ENCODE measurements around the gene GALC.

Gene GALC

DNA sequence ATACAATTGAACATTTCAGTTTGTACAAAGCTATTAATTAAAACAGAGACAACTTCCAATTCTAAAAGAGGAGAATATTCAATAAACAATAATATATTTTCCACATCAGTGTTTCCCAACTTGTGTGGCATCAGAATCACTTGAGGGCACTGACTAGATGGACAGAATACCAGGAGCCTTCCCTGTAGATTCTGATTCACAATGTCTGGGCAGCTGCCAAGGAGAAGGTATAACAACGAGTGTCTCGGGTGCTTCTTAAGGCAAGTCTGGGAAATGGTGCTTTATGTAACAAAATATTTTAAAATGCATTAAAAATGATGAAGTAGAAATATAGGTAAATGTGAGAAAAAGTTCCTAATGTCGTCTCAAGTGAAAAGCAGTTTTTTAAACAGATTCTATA, 26.2 kb downstream of the GALC start:
- TF ChIP-seq, protein P1, sequence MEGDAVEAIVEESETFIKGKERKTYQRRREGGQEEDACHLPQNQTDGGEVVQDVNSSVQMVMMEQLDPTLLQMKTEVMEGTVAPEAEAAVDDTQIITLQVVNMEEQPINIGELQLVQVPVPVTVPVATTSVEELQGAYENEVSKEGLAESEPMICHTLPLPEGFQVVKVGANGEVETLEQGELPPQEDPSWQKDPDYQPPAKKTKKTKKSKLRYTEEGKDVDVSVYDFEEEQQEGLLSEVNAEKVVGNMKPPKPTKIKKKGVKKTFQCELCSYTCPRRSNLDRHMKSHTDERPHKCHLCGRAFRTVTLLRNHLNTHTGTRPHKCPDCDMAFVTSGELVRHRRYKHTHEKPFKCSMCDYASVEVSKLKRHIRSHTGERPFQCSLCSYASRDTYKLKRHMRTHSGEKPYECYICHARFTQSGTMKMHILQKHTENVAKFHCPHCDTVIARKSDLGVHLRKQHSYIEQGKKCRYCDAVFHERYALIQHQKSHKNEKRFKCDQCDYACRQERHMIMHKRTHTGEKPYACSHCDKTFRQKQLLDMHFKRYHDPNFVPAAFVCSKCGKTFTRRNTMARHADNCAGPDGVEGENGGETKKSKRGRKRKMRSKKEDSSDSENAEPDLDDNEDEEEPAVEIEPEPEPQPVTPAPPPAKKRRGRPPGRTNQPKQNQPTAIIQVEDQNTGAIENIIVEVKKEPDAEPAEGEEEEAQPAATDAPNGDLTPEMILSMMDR (IDR thresholded peaks at IDR 0.05; ENCODE audit: control insufficient read depth, extremely low read depth, insufficient read depth) = no peak
- no peak overlapping the region for H3K4me3 ChIP-seq (ENCODE audit: low read depth, low read length)
- DNase-seq (ENCODE audit: low read depth) = no peak

DNA sequence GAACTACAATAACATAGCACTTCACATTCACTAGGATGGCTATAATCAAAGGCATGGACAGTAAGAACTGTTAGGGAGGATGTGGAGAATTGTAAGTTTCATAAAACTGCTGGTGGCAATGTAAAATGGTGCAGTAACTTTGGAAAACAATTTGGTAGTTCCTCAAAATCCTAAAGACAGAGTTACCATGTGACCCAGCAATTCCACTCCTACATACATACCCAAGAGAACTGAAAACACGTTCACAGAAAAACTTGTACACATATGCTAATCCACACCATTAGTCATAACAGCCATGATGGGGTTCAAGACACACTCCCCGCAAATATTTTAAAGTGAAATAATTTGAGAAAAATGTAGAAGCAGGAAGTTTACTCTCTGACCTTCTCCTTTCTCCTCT, 31.7 kb downstream of the GALC start:
- no peak for DNase-seq (ENCODE audit: low read depth)
- no peak overlapping the region for H3K4me3 ChIP-seq (ENCODE audit: low read depth, low read length)
- TF ChIP-seq, protein P1 (IDR thresholded peaks at IDR 0.05; ENCODE audit: control insufficient read depth, extremely low read depth, insufficient read depth) = no peak

DNA sequence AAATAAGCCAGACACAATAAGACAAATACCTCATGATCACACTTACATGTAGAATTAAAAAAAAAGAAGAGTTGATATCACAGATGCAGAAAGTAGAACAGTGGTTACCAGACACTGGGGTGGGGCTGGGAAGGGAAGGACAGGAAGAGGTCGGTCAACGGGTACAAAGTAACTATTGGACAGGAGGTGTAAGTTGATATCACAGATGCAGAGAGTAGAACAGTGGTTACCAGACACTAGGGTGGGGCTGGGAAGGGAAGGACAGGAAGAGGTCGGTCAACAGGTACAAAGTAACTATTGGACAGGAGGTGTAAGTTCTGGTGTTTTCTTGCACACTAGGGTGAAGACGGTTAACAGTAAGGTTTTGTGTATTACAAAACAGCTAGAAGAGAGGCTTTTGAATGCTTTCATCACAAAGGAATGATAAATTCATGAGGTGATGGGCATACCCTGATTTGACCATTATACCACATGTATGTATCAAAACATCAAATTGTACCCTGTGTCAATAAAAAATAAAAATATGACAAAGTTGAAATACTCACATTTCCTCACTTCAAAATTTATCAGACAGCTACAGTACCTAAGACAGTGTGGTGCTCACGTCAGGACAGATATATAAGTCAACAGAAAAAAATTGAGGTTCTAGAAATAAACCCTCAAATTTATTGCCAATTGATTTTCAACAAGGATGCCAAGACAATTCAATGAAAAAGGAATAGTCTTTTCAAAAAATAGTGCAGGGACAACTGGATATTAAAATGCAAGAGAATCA, 32.8 kb downstream of the GALC start:
- no peak for DNase-seq (ENCODE audit: low read depth)
- TF ChIP-seq, protein P1 (IDR thresholded peaks at IDR 0.05; ENCODE audit: control insufficient read depth, extremely low read depth, insufficient read depth) = no peak
- H3K4me3 ChIP-seq (ENCODE audit: low read depth, low read length) = no peak overlapping the region

DNA sequence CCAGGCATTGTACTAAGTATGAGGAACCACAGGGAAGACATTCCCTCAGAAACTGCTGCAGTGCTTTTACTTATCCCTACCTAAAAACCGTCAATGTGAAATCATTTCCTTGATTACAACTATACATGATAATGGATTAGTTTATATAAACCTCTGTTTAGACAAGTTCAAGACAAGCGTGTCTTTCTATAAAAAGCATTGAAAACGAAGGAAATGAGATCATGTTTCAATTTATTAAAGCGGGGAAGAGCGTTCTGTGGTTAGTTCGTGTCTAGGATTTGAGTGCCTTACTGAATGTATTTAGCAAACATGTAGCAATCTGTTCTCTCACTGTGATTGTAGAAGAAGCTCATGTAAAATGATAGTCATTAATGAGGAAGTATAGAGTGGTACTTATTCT, 37.5 kb downstream of the GALC start:
- H3K4me3 ChIP-seq (ENCODE audit: low read depth, low read length) = no peak overlapping the region
- TF ChIP-seq, protein P1 (IDR thresholded peaks at IDR 0.05; ENCODE audit: control insufficient read depth, extremely low read depth, insufficient read depth) = no peak
- no peak for DNase-seq (ENCODE audit: low read depth)

DNA sequence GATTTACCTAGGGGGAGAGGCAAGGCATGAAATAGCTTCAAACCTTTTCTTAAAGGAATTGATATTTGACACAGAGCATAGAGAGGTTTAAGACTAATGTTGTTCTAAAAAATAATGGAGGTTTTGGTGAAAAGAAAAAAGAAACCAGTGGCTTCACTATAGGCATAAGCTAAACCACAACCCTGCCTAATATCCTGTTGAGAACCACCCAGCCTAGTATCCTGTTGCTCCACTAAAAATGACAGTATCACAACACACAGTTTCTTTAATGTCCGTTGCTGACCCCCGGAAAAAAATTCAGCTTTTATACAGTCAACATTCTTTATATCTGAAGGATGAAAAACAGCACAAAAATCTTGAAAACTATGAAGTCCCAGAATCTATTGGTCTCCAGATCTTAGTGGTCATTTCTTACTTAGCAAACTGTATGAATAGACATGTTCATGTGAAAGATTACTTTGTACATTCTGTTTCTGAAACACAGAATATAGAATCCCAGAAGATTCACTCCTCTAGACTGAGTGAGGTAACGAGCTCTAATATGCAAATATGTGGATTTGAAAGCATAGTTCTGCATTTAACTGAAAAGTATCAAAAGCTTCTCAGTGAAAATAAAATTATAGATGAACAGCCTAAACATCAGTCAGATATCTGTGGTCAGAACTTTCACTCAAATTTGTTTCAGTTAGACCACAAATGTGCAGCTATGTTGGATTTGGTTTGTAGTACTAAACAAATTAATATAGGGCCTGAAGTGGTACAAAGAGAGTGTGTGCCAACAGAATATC, 40.5 kb downstream of the GALC start:
- DNase-seq (ENCODE audit: low read depth) = no peak
- H3K4me3 ChIP-seq (ENCODE audit: low read depth, low read length) = no peak overlapping the region
- TF ChIP-seq, protein P1 (IDR thresholded peaks at IDR 0.05; ENCODE audit: control insufficient read depth, extremely low read depth, insufficient read depth) = no peak

DNA sequence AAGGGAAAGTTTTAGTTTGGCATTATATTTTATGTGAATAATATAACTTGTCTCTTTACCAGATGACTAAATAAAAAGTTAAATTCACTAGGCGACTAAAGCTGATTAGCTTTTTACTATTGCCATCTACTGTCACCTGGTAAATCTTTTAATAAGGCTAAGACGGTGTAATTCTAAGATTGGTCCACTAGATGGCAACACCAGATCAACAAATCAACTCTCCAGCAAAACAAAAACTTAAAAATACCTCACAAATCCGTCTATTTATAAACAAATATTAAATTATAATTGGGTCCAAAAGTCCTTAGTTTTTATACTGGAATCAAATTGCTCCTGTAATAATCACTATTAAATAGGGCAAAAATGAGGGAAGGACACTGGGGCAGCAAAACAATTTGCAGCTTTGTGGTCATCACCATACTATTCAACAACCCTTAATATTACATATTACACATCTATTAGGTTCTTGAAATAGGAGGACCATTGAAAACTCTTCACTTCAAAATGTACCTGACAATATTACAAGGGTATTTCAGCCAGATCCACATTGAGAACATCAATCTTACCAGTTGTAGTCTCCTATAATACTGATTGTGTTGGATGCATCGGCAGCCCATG, 47.9 kb downstream of the GALC start:
- TF ChIP-seq, protein P1 (IDR thresholded peaks at IDR 0.05; ENCODE audit: control insufficient read depth, extremely low read depth, insufficient read depth) = peak; percentile 58
- no peak overlapping the region for H3K4me3 ChIP-seq (ENCODE audit: low read depth, low read length)
- peak; percentile 7 for DNase-seq (ENCODE audit: low read depth)
